ENCODE results near the gene LIPE.
A peak's percentile ranks its signal among the peaks of the same experiment; 100 is the strongest.
"Not testable (repeated sequence)": the region's sequence is repeated elsewhere in the genome, so short reads cannot be mapped to it uniquely, and the experiment has no call there.

Gene LIPE

GRCh38 chr19:42466521-42467182, 39.5 kb upstream of the LIPE start:
- H2AFZ ChIP-seq (ENCODE audit: low read length, unreplicated experiment) = no peak overlapping the region

GRCh38 chr19:42465827-42466280, 38.7 kb upstream of the LIPE start:
- Histone ChIP-seq H2AFZ (ENCODE audit: low read length, unreplicated experiment) (no peak overlapping the region), H3K27ac (ENCODE audit: low read depth, low read length) (no peak overlapping the region), H3K4me1 (ENCODE audit: control insufficient read depth, insufficient read depth, low read length, unreplicated experiment) (peaks cover 32% of the 10 kb centered on the region), H3K36me3 (ENCODE audit: insufficient read depth, low read length) (no peaks in the 10 kb centered on the region), H3K79me2 (ENCODE audit: control insufficient read depth, insufficient read depth, low read length, unreplicated experiment) (no peaks in the 10 kb centered on the region), H3K27me3 (ENCODE audit: insufficient read depth, low read length) (no peaks in the 10 kb centered on the region), H3K4me3 (ENCODE audit: low read depth, low read length) (no peak overlapping the region)

More at GRCh38 chr19:42466521-42467182, 39.5 kb upstream of the LIPE start:
- no peaks in the 10 kb centered on the region for H3K36me3 ChIP-seq (ENCODE audit: insufficient read depth, low read length)
- H3K4me3 ChIP-seq (ENCODE audit: low read depth, low read length) = no peak overlapping the region
- no peaks in the 10 kb centered on the region for H3K27me3 ChIP-seq (ENCODE audit: insufficient read depth, low read length)
- H3K4me1 ChIP-seq (ENCODE audit: control insufficient read depth, insufficient read depth, low read length, unreplicated experiment) = peaks cover 39% of the 10 kb centered on the region
- peak overlapping the region; percentile 65 for H3K27ac ChIP-seq (ENCODE audit: low read depth, low read length)
- H3K79me2 ChIP-seq (ENCODE audit: control insufficient read depth, insufficient read depth, low read length, unreplicated experiment) = no peaks in the 10 kb centered on the region

GRCh38 chr19:42461700-42462324, 34.6 kb upstream of the LIPE start:
- Histone ChIP-seq H3K36me3 (ENCODE audit: insufficient read depth, low read length) (no peaks in the 10 kb centered on the region), H3K4me3 (ENCODE audit: low read depth, low read length) (no peak overlapping the region), H3K79me2 (ENCODE audit: control insufficient read depth, insufficient read depth, low read length, unreplicated experiment) (no peaks in the 10 kb centered on the region), H3K27me3 (ENCODE audit: insufficient read depth, low read length) (no peaks in the 10 kb centered on the region), H3K27ac (ENCODE audit: low read depth, low read length) (no peak overlapping the region), H2AFZ (ENCODE audit: low read length, unreplicated experiment) (no peak overlapping the region), H3K4me1 (ENCODE audit: control insufficient read depth, insufficient read depth, low read length, unreplicated experiment) (peaks cover 12% of the 10 kb centered on the region)

- not testable (repeated sequence) for H3K36me3 ChIP-seq (ENCODE audit: insufficient read depth, low read length); H3K27ac ChIP-seq (ENCODE audit: low read depth, low read length); H3K27me3 ChIP-seq (ENCODE audit: insufficient read depth, low read length); H3K4me1 ChIP-seq (ENCODE audit: control insufficient read depth, insufficient read depth, low read length, unreplicated experiment); H2AFZ ChIP-seq (ENCODE audit: low read length, unreplicated experiment); H3K79me2 ChIP-seq (ENCODE audit: control insufficient read depth, insufficient read depth, low read length, unreplicated experiment); H3K4me3 ChIP-seq (ENCODE audit: low read depth, low read length)
Measured at GRCh38 chr19:42461231-42461630, 34.0 kb upstream of the LIPE start.

- no peak overlapping the region for H3K4me3 ChIP-seq (ENCODE audit: low read depth, low read length)
- H3K79me2 ChIP-seq (ENCODE audit: control insufficient read depth, insufficient read depth, low read length, unreplicated experiment) = no peaks in the 10 kb centered on the region
- H3K27me3 ChIP-seq (ENCODE audit: insufficient read depth, low read length) = no peaks in the 10 kb centered on the region
- peaks cover 9% of the 10 kb centered on the region for H3K4me1 ChIP-seq (ENCODE audit: control insufficient read depth, insufficient read depth, low read length, unreplicated experiment)
- no peak overlapping the region for H2AFZ ChIP-seq (ENCODE audit: low read length, unreplicated experiment)
- no peaks in the 10 kb centered on the region for H3K36me3 ChIP-seq (ENCODE audit: insufficient read depth, low read length)
- H3K27ac ChIP-seq (ENCODE audit: low read depth, low read length) = no peak overlapping the region
Measured at GRCh38 chr19:42459926-42460325, 32.7 kb upstream of the LIPE start.

GRCh38 chr19:42455621-42456081, 28.5 kb upstream of the LIPE start:
- H3K27ac ChIP-seq (ENCODE audit: low read depth, low read length) = no peak overlapping the region
- no peaks in the 10 kb centered on the region for H3K27me3 ChIP-seq (ENCODE audit: insufficient read depth, low read length)
- no peak overlapping the region for H2AFZ ChIP-seq (ENCODE audit: low read length, unreplicated experiment)
- H3K36me3 ChIP-seq (ENCODE audit: insufficient read depth, low read length) = no peaks in the 10 kb centered on the region
- peaks cover 9% of the 10 kb centered on the region for H3K4me1 ChIP-seq (ENCODE audit: control insufficient read depth, insufficient read depth, low read length, unreplicated experiment)
- H3K79me2 ChIP-seq (ENCODE audit: control insufficient read depth, insufficient read depth, low read length, unreplicated experiment) = no peaks in the 10 kb centered on the region
- H3K4me3 ChIP-seq (ENCODE audit: low read depth, low read length) = no peak overlapping the region

- no peak overlapping the region for H3K27ac ChIP-seq (ENCODE audit: low read depth, low read length)
- H2AFZ ChIP-seq (ENCODE audit: low read length, unreplicated experiment) = no peak overlapping the region
- no peaks in the 10 kb centered on the region for H3K27me3 ChIP-seq (ENCODE audit: insufficient read depth, low read length)
- H3K4me3 ChIP-seq (ENCODE audit: low read depth, low read length) = no peak overlapping the region
- H3K79me2 ChIP-seq (ENCODE audit: control insufficient read depth, insufficient read depth, low read length, unreplicated experiment) = no peaks in the 10 kb centered on the region
- H3K36me3 ChIP-seq (ENCODE audit: insufficient read depth, low read length) = no peaks in the 10 kb centered on the region
- peaks cover 12% of the 10 kb centered on the region for H3K4me1 ChIP-seq (ENCODE audit: control insufficient read depth, insufficient read depth, low read length, unreplicated experiment)
Measured at GRCh38 chr19:42455086-42455485, 27.9 kb upstream of the LIPE start.

- H3K4me3 ChIP-seq (ENCODE audit: low read depth, low read length) = no peak overlapping the region
- H3K4me1 ChIP-seq (ENCODE audit: control insufficient read depth, insufficient read depth, low read length, unreplicated experiment) = peaks cover 17% of the 10 kb centered on the region
- H3K27me3 ChIP-seq (ENCODE audit: insufficient read depth, low read length) = no peaks in the 10 kb centered on the region
- H3K36me3 ChIP-seq (ENCODE audit: insufficient read depth, low read length) = no peaks in the 10 kb centered on the region
- H2AFZ ChIP-seq (ENCODE audit: low read length, unreplicated experiment) = no peak overlapping the region
- H3K79me2 ChIP-seq (ENCODE audit: control insufficient read depth, insufficient read depth, low read length, unreplicated experiment) = no peaks in the 10 kb centered on the region
- no peak overlapping the region for H3K27ac ChIP-seq (ENCODE audit: low read depth, low read length)
Measured at GRCh38 chr19:42452590-42452989, 25.4 kb upstream of the LIPE start.

GRCh38 chr19:42450314-42450934, 23.2 kb upstream of the LIPE start:
- H3K27ac ChIP-seq (ENCODE audit: low read depth, low read length) = no peak overlapping the region
- H3K79me2 ChIP-seq (ENCODE audit: control insufficient read depth, insufficient read depth, low read length, unreplicated experiment) = no peaks in the 10 kb centered on the region
- no peak overlapping the region for H2AFZ ChIP-seq (ENCODE audit: low read length, unreplicated experiment)
- no peaks in the 10 kb centered on the region for H3K36me3 ChIP-seq (ENCODE audit: insufficient read depth, low read length)
- peaks cover 10% of the 10 kb centered on the region for H3K4me1 ChIP-seq (ENCODE audit: control insufficient read depth, insufficient read depth, low read length, unreplicated experiment)
- H3K4me3 ChIP-seq (ENCODE audit: low read depth, low read length) = no peak overlapping the region
- H3K27me3 ChIP-seq (ENCODE audit: insufficient read depth, low read length) = no peaks in the 10 kb centered on the region

GRCh38 chr19:42448306-42448705, 21.1 kb upstream of the LIPE start:
- not testable (repeated sequence) for H3K27me3 ChIP-seq (ENCODE audit: insufficient read depth, low read length); H3K27ac ChIP-seq (ENCODE audit: low read depth, low read length); H3K79me2 ChIP-seq (ENCODE audit: control insufficient read depth, insufficient read depth, low read length, unreplicated experiment); H3K4me1 ChIP-seq (ENCODE audit: control insufficient read depth, insufficient read depth, low read length, unreplicated experiment); H3K4me3 ChIP-seq (ENCODE audit: low read depth, low read length); H3K36me3 ChIP-seq (ENCODE audit: insufficient read depth, low read length); H2AFZ ChIP-seq (ENCODE audit: low read length, unreplicated experiment)

- no peaks in the 10 kb centered on the region for H3K79me2 ChIP-seq (ENCODE audit: control insufficient read depth, insufficient read depth, low read length, unreplicated experiment)
- no peaks in the 10 kb centered on the region for H3K27me3 ChIP-seq (ENCODE audit: insufficient read depth, low read length)
- H3K27ac ChIP-seq (ENCODE audit: low read depth, low read length) = no peak overlapping the region
- H3K36me3 ChIP-seq (ENCODE audit: insufficient read depth, low read length) = no peaks in the 10 kb centered on the region
- peaks cover 8% of the 10 kb centered on the region for H3K4me1 ChIP-seq (ENCODE audit: control insufficient read depth, insufficient read depth, low read length, unreplicated experiment)
- H2AFZ ChIP-seq (ENCODE audit: low read length, unreplicated experiment) = no peak overlapping the region
- H3K4me3 ChIP-seq (ENCODE audit: low read depth, low read length) = no peak overlapping the region
Measured at GRCh38 chr19:42445948-42446347, 18.8 kb upstream of the LIPE start.

Data from ACC112 (cell line).